Activated naive CD4-positive, alpha-beta T cell treated with anti-CD3 and anti-CD28 coated beads, Interleukin-2, amount 10 ng/mL, durations not matched to agents 7 days and 5 days (primary cell): ENCODE data around the gene ZG16.
"Not testable (repeated sequence)": the region's sequence is repeated elsewhere in the genome, so short reads cannot be mapped to it uniquely, and the experiment has no call there.

Source experiments
- CTCF ChIA-PET: fragments of 350-600 bp; sonication (Branson Sonifier 250); formaldehyde crosslinking; loops from one replicate; lab custom pipeline; 2021; ENCODE audit warnings: antibody characterized with exemption; lab: Charles Lee
- DNase-seq: peaks from one replicate; pipeline ENCODE4 v3.0.0-alpha.2; 2020
- H3K27ac Mint-ChIP-seq: one replicate; pipeline ENCODE4 v1.8.0; 2021; ENCODE audit warnings: mild to moderate bottlenecking, moderate library complexity, mixed read lengths
- H3K27me3 Mint-ChIP-seq: one replicate; pipeline ENCODE4 v1.8.0; 2021; ENCODE audit warnings: mild to moderate bottlenecking, mixed read lengths
- H3K36me3 Mint-ChIP-seq: one replicate; pipeline ENCODE4 v1.8.0; 2021; ENCODE audit warnings: mixed read lengths
- H3K4me1 Mint-ChIP-seq: one replicate; pipeline ENCODE4 v1.8.0; 2021; ENCODE audit warnings: mixed read lengths
- H3K4me3 Mint-ChIP-seq: one replicate; pipeline ENCODE4 v1.8.0; 2021; ENCODE audit warnings: mild to moderate bottlenecking, moderate library complexity, mixed read lengths
- H3K9me3 Mint-ChIP-seq: one replicate; pipeline ENCODE4 v1.8.0; 2021; ENCODE audit warnings: mixed read lengths

The ZG16 gene

DNA sequence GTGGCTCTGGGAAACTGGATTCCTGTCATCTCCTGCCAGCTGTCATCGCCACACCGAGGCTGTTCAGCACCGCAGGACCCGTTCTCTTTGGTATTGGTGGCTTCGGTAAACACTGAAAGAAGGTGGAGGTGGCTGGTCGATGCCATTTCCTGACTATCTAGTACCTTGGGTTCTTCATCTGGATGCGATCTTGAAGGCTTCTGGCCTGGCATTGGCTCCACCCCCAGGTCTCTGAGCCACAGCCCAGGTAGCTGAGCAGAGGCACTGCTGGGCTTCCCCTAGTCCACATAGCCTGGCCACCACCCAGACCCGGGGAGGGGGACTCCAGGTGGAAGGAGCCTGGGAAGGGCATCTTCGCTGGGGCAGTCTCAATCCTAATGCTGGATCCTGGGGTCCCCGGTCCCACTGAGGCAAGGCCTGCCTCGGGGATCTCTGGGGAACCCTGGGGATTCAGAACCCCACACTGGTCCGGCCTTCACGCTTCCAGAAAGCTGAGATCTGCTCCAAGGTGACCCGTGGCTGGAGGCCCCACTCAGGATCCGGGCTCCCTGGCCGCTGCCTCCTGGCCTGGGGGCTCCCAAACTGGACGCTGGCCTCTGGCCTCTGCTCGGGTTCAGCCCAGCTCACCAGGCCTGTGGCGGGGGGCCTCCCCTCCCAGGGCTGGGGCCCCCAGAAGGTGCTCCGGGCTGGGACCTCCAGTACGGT, 34.1 kb upstream of the ZG16 start:
- CTCF ChIA-PET, result interaction anchor here (1.9 kb wide), 1 partner anchor 41 kb away, joined by 8 read pairs; no protein-coding TSS in a partner anchor
- peak overlapping the region; percentile 92 for H3K27ac Mint-ChIP-seq
- H3K36me3 Mint-ChIP-seq, result peaks cover 77% of the 10 kb centered on the region
- DNase-seq, result peak; percentile 59
- H3K9me3 Mint-ChIP-seq, result no peaks in the 10 kb centered on the region
- peaks cover 5% of the 10 kb centered on the region for H3K27me3 Mint-ChIP-seq
- peaks cover 78% of the 10 kb centered on the region for H3K4me1 Mint-ChIP-seq
- peak overlapping the region; percentile 100 for H3K4me3 Mint-ChIP-seq

GRCh38 chr16:29744541-29745101, 33.4 kb upstream of the ZG16 start:
- Mint-ChIP-seq H3K27ac (peak overlapping the region; percentile 92), H3K4me1 (peaks cover 77% of the 10 kb centered on the region), H3K4me3 (peak overlapping the region; percentile 100), H3K27me3 (peaks cover 5% of the 10 kb centered on the region), H3K36me3 (peaks cover 76% of the 10 kb centered on the region), H3K9me3 (no peaks in the 10 kb centered on the region)
- no peak for DNase-seq
- CTCF ChIA-PET, result interaction anchor here (0.8 to 1.9 kb wide), 2 partner anchors 41 to 64 kb away, joined by 3 to 8 read pairs; no protein-coding TSS in a partner anchor

DNA sequence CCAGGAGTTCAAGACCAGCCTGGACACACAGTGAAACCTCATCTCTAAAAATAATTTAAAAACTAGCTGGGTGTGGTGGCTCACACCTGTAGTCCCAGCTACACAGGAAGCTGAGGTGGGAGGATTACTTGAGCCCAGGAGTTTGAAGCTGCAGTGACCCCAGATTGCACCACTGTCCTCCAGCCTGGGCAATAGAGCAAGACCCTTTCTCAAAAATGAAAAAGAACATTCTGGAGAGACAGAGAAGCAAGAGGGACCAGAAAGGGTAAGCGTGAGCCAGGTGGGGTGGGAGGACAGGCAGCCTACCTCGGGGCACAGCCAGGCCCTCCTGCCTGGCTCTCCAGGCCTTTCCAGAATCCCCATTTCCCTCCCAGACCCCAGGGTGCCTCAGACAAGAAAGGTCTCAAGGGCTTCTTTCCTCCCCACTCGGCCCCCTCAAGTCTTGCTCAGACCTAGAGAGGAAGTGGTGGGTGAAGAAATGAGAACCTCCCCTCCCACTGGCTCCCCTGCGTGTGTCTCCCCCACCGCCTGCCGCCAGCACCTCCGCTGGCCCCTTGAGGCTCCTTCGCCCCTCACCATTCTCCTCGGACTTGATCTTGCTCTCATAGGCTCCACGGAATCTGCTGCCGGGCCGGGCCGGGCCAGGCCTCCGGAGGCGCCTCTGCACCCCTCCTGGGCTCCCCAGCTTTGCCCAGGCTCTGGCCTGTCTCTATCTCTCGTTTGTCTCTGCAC, 32.8 kb upstream of the ZG16 start:
- H3K27me3 Mint-ChIP-seq, result peaks cover 5% of the 10 kb centered on the region
- peak overlapping the region; percentile 92 for H3K27ac Mint-ChIP-seq
- no peaks in the 10 kb centered on the region for H3K9me3 Mint-ChIP-seq
- peak overlapping the region; percentile 100 for H3K4me3 Mint-ChIP-seq
- DNase-seq, result peak; percentile 64
- H3K36me3 Mint-ChIP-seq, result peaks cover 72% of the 10 kb centered on the region
- peaks cover 72% of the 10 kb centered on the region for H3K4me1 Mint-ChIP-seq
- CTCF ChIA-PET, result interaction anchor here (0.8 to 1.9 kb wide), 2 partner anchors 40 to 63 kb away, joined by 3 to 8 read pairs; no protein-coding TSS in a partner anchor

DNA sequence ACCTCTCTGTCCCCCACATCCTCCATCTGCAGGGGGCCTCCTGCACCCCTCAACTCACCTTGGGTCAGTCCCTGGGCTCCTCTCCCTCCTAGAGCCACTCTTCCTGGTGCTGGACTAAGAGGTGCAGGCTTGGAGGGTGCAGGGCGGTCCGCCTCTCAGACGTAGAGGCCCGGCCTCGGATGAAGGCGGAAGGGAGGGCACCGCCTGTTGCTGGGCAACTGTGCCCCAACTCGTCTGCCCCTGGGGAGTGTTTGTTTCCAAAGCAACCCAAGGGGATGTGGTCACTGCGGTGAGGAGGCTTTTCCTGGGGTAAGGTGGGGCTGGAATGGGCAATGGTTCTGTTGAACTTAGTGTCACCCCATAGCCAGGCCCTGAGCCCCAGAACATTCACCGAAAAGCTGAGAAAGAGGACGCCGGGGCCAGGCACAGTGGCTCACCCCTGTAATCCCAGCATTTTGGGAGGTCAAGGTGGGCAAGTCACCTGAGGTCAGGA, 32.2 kb upstream of the ZG16 start, which contains the start of gene C16orf54:
TSS of gene C16orf54 (minus strand) at position 138 of the 493 bp plus-strand sequence. CDS start 1,039 bp downstream, outside the sequence.
- peak; percentile 98 for DNase-seq
- Mint-ChIP-seq H3K9me3 (no peaks in the 10 kb centered on the region), H3K4me3 (peak within 1 kb of the TSS; percentile 100), H3K27ac (peak within 1 kb of the TSS; percentile 92), H3K4me1 (peaks cover 68% of the 10 kb centered on the region), H3K27me3 (peaks cover 5% of the 10 kb centered on the region), H3K36me3 (peaks cover 67% of the 10 kb centered on the region)
- CTCF ChIA-PET, result interaction anchor here (0.8 to 0.9 kb wide), 2 partner anchors 16 to 63 kb away, joined by 3 read pairs; no protein-coding TSS in a partner anchor

GRCh38 chr16:29746518-29746917, 31.5 kb upstream of the ZG16 start:
- Mint-ChIP-seq H3K4me3 (peak overlapping the region; percentile 100), H3K27ac (peak overlapping the region; percentile 92), H3K4me1 (peaks cover 62% of the 10 kb centered on the region), H3K36me3 (peaks cover 61% of the 10 kb centered on the region)
- CTCF ChIA-PET, result interaction anchor here (0.9 kb wide), 1 partner anchor 17 kb away, joined by 3 read pairs; no protein-coding TSS in a partner anchor
- H3K9me3 Mint-ChIP-seq, DNase-seq, H3K27me3 Mint-ChIP-seq: not testable (repeated sequence)

DNA sequence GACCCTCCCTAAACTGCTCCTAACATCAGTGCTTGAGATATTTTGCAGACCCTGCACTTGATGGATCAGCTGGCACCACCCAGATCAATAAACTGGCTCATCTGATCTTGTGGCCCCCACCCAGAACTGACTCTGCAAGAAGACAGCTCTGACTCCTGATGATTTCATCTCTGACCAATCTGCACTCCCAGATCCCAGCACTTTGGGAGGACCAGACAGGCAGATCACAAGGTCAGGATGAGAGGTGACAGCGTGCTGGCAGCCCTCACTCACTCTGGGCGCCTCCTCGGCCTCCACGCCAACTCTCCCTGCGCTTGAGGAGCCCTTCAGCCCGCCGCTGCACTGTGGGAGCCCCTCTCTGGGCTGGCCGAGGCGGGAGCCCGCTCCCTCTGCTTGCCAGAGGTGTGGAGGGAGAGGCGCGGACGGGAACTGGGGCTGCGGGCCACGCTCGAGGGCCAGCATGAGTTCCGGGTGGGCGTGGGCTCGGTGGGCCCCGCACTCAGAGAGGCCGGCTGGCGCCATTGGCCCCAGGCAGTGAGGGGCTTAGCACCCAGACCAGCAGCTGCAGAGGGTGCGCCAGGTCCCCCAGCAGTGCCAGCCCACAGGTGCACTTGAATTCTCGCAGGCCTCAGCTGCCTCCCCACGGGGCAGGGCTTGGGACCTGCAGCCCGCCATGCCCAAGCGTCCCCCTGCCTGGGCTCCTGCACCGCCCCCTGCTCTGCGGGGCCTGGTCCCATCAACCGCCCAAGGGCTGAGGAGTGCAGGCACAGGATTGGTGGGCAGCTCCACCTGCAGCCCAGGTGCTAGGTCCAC, 29.9 kb upstream of the ZG16 start:
- Mint-ChIP-seq H3K4me1 (peaks cover 46% of the 10 kb centered on the region), H3K36me3 (peaks cover 48% of the 10 kb centered on the region), H3K27me3 (peaks cover 5% of the 10 kb centered on the region), H3K4me3 (no peak overlapping the region), H3K9me3 (no peaks in the 10 kb centered on the region), H3K27ac (peak overlapping the region; percentile 80)
- no peak for DNase-seq
- CTCF ChIA-PET, result interaction anchor here (0.9 to 1.8 kb wide), 4 partner anchors 9 to 41 kb away, joined by 3 to 7 read pairs (median 3); no protein-coding TSS in a partner anchor

DNA sequence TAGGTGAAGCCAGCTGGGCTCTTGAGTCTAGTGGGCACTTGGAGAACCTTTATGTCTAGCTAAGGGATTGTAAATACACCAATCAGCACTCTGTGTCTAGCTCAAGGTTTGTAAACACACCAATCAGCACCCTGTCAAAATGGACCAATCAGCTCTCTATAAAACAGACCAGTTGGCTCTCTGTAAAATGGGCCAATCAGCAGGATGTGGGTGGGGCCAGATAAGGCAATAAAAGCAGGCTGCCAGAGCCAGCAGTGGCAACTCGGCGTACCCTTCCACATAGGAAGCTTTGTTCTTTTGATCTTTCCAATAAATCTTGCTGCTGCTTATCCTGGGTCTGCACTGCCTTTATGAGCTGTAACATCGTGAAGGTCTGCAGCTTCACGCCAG, 29.3 kb upstream of the ZG16 start:
- CTCF ChIA-PET, result interaction anchor here (0.9 to 1.8 kb wide), 4 partner anchors 10 to 41 kb away, joined by 3 to 7 read pairs (median 3); no protein-coding TSS in a partner anchor
- Mint-ChIP-seq H3K4me1 (peaks cover 43% of the 10 kb centered on the region), H3K36me3 (peaks cover 42% of the 10 kb centered on the region)
- not testable (repeated sequence) for H3K9me3 Mint-ChIP-seq, H3K4me3 Mint-ChIP-seq, H3K27me3 Mint-ChIP-seq, H3K27ac Mint-ChIP-seq
- peak; percentile 34 for DNase-seq

GRCh38 chr16:29753516-29753915, 24.5 kb upstream of the ZG16 start:
- CTCF ChIA-PET, result interaction anchor here (1.6 kb wide), 1 partner anchor 31 kb away, joined by 8 read pairs; no protein-coding TSS in a partner anchor
- Mint-ChIP-seq H3K4me3 (no peak overlapping the region), H3K36me3 (peaks cover 10% of the 10 kb centered on the region), H3K27me3 (peaks cover 3% of the 10 kb centered on the region), H3K4me1 (peaks cover 39% of the 10 kb centered on the region), H3K27ac (no peak overlapping the region), H3K9me3 (no peaks in the 10 kb centered on the region)
- DNase-seq, result no peak

DNA sequence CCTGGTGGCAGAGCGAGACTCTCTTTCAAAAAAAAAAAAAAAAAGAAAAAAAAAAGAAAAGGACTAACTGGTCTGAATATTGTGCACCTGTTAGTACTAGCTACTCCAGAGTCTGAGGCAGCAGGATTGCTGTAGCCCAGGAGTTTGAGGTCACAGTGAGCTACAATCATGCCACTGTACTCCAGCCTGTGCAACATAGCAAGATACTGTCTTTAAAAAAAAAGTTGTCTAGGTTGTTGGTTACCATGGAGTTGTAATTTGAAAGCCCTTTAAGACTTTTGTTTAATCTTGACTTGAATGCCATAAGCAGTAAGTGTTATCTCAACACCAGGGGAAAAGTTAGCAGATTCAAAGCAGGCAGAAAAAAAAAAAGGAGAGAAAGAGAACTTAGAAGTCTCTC, 21.4 kb upstream of the ZG16 start:
- no peaks in the 10 kb centered on the region for H3K9me3 Mint-ChIP-seq
- H3K27me3 Mint-ChIP-seq, result peaks cover 11% of the 10 kb centered on the region
- no peak for DNase-seq
- CTCF ChIA-PET, result interaction anchor here (0.9 to 1.2 kb wide), 2 partner anchors 11 to 34 kb away, joined by 4 to 6 read pairs; partner anchors contain the start of gene KIF22
- H3K4me1 Mint-ChIP-seq, result peaks cover 30% of the 10 kb centered on the region
- H3K36me3 Mint-ChIP-seq, result no peaks in the 10 kb centered on the region
- H3K27ac Mint-ChIP-seq, result no peak overlapping the region
- no peak overlapping the region for H3K4me3 Mint-ChIP-seq

GRCh38 chr16:29757086-29757485, 21.0 kb upstream of the ZG16 start:
- peaks cover 30% of the 10 kb centered on the region for H3K4me1 Mint-ChIP-seq
- peaks cover 11% of the 10 kb centered on the region for H3K27me3 Mint-ChIP-seq
- H3K4me3 Mint-ChIP-seq, H3K9me3 Mint-ChIP-seq, DNase-seq, H3K36me3 Mint-ChIP-seq, H3K27ac Mint-ChIP-seq: not testable (repeated sequence)
- CTCF ChIA-PET, result interaction anchor here (0.9 to 1.2 kb wide), 2 partner anchors 11 to 34 kb away, joined by 4 to 6 read pairs; partner anchors contain the start of gene KIF22

- no peak for DNase-seq
- Mint-ChIP-seq H3K36me3 (no peaks in the 10 kb centered on the region), H3K4me3 (no peak overlapping the region), H3K4me1 (peaks cover 30% of the 10 kb centered on the region), H3K9me3 (no peaks in the 10 kb centered on the region), H3K27me3 (peaks cover 11% of the 10 kb centered on the region), H3K27ac (no peak overlapping the region)
- CTCF ChIA-PET, result interaction anchor here (0.7 kb wide), 1 partner anchor 32 kb away, joined by 3 read pairs; no protein-coding TSS in a partner anchor
Measured at GRCh38 chr16:29757950-29758466, 20.0 kb upstream of the ZG16 start.

GRCh38 chr16:29760567-29761279, 17.3 kb upstream of the ZG16 start:
- no peak for DNase-seq
- H3K36me3 Mint-ChIP-seq, result no peaks in the 10 kb centered on the region
- no peak overlapping the region for H3K27ac Mint-ChIP-seq
- CTCF ChIA-PET, result no interaction called here
- no peak overlapping the region for H3K4me3 Mint-ChIP-seq
- peaks cover 17% of the 10 kb centered on the region for H3K4me1 Mint-ChIP-seq
- H3K27me3 Mint-ChIP-seq, result peaks cover 28% of the 10 kb centered on the region
- no peaks in the 10 kb centered on the region for H3K9me3 Mint-ChIP-seq
